Endothelial cell of umbilical vein (primary cell): ENCODE data around the gene SETBP1. TPM values are rescaled to one million over a fixed set of nuclear protein-coding genes. Genes with fewer than 3 reads are reported as not detected.

ENCODE experiments used
- BruUV-seq: library from RNA; stranded (reverse); fragments of 400-500 nt; replicated peaks from 2 replicates; lab custom pipeline; 2021; lab: Mats Ljungman, UMichigan
- CTCF ChIA-PET: fragments of 300-600, 350-600 bp; sonication (Branson Sonifier 250); formaldehyde crosslinking; loops from one replicate; lab custom pipeline; 2021; ENCODE audit warnings: antibody characterized with exemption, inconsistent platforms; lab: Charles Lee
- POLR2A ChIA-PET: fragments of 300-600, 350-600 bp; sonication (Branson Sonifier 250); formaldehyde crosslinking; loops from one replicate; lab custom pipeline; 2021; ENCODE audit warnings: antibody characterized with exemption, inconsistent platforms; lab: Charles Lee
- DNase-seq: peaks from one replicate; pipeline ENCODE4 v3.0.0-alpha.2; 2011; ENCODE audit warnings: low read depth, low spot score
- FAIRE-seq: peaks from 2 replicates; lab custom pipeline; 2011; peaks lifted over from hg19 to GRCh38; lab: Jason Lieb, UNC
- H2AFZ ChIP-seq: 2 replicates; pipeline ENCODE4 v1.6.0; 2012; ENCODE audit warnings: low read depth, low read length, control low read depth, inconsistent platforms
- H3K27ac ChIP-seq: 2 replicates; pipeline ENCODE4 v1.5.1; 2011; ENCODE audit warnings: low read depth, mild to moderate bottlenecking, control low read depth, low read length, moderate library complexity; ENCODE audit not compliant: insufficient read depth
- H3K27me3 ChIP-seq, 2 experiments: 2 replicates each; pipeline versions ENCODE4 v1.6.0 to v1.6.1; 2011; ENCODE audit warnings: low read length in 2 of 2, mixed read lengths in 1 of 2; ENCODE audit not compliant: control insufficient read depth in 2 of 2, insufficient read depth in 2 of 2
- H3K36me3 ChIP-seq, 2 experiments: 2 replicates in 1 of 2; 3 replicates in 1 of 2; pipeline ENCODE4 v1.5.1; 2011; ENCODE audit warnings: low read length in 2 of 2, mild to moderate bottlenecking in 1 of 2, moderate library complexity in 1 of 2; ENCODE audit not compliant: control insufficient read depth in 2 of 2, insufficient read depth in 2 of 2; ENCODE audit errors: extremely low read depth in 1 of 2
- H3K4me1 ChIP-seq: 3 replicates; pipeline ENCODE4 v1.5.1; 2011; ENCODE audit warnings: mild to moderate bottlenecking, low read length; ENCODE audit not compliant: control insufficient read depth, insufficient read depth; ENCODE audit errors: extremely low read depth
- H3K4me2 ChIP-seq: 2 replicates; pipeline ENCODE4 v1.6.1; 2011; ENCODE audit warnings: low read length, control low read depth, mixed read lengths; ENCODE audit not compliant: insufficient read depth
- H3K4me3 ChIP-seq, 3 experiments: fragments of 200-600 bp in 1 of 3; sonication (generic), shearing (Covaris generic) in 1 of 3; replicated peaks in 1 of 3; 2 replicates each; pipeline ENCODE4 v1.5.1; 2011 to 2016; ENCODE audit warnings: control low read depth in 3 of 3, low read length in 3 of 3, mild to moderate bottlenecking in 2 of 3, inconsistent platforms in 1 of 3, low read depth in 1 of 3, moderate library complexity in 1 of 3; ENCODE audit not compliant: insufficient read depth in 1 of 3
- H3K79me2 ChIP-seq: 2 replicates; pipeline ENCODE4 v1.6.0; 2012; ENCODE audit warnings: low read length, inconsistent platforms; ENCODE audit not compliant: control insufficient read depth, insufficient read depth
- H3K9ac ChIP-seq: replicated peaks from 2 replicates; pipeline ENCODE3; 2011; ENCODE audit warnings: low read length, control low read depth; ENCODE audit not compliant: insufficient read depth; ENCODE audit errors: extremely low read depth
- H3K9me1 ChIP-seq: replicated peaks from 3 replicates; pipeline ENCODE4 v1.6.0; 2011; ENCODE audit warnings: mild to moderate bottlenecking, low read length; ENCODE audit not compliant: control insufficient read depth, insufficient read depth; ENCODE audit errors: extremely low read depth
- H3K9me3 ChIP-seq: replicated peaks from 2 replicates; pipeline ENCODE4 v1.5.1; 2012; ENCODE audit warnings: low read length, inconsistent platforms; ENCODE audit not compliant: control insufficient read depth, insufficient read depth
- H4K20me1 ChIP-seq: replicated peaks from 2 replicates; pipeline ENCODE3; 2011; ENCODE audit warnings: mild to moderate bottlenecking, low read length; ENCODE audit not compliant: control insufficient read depth, insufficient read depth; ENCODE audit errors: extremely low read depth
- CTCF ChIP-seq, 2 donors: IDR thresholded peaks; 1 replicate in 1 of 2; 2 replicates in 1 of 2; pipeline ENCODE4 v1.5.1; 2011; ENCODE audit warnings: low read length in 2 of 2, mild to moderate bottlenecking in 2 of 2, moderate library complexity in 2 of 2, control low read depth in 1 of 2, inconsistent platforms in 1 of 2, low read depth in 1 of 2; ENCODE audit not compliant: insufficient read depth in 1 of 2; ENCODE audit errors: extremely low read depth in 1 of 2
- EZH2 ChIP-seq: IDR thresholded peaks from 2 replicates; pipeline ENCODE4 v1.6.1; 2012; ENCODE audit warnings: borderline replicate concordance, low read depth, mild to moderate bottlenecking, moderate library complexity, low read length, inconsistent platforms; ENCODE audit not compliant: severe bottlenecking
- GATA2 ChIP-seq: IDR thresholded peaks from 2 replicates; pipeline ENCODE4 v1.7.0; 2011; ENCODE audit warnings: low read depth, mild to moderate bottlenecking, moderate library complexity, mixed read lengths, low read length; ENCODE audit not compliant: insufficient read length, insufficient read depth
- JUN ChIP-seq: IDR thresholded peaks from 2 replicates; pipeline ENCODE4 v1.6.1; 2011; ENCODE audit warnings: borderline replicate concordance, low read depth; ENCODE audit not compliant: insufficient read length, insufficient read depth
- MAX ChIP-seq: IDR thresholded peaks from 2 replicates; pipeline ENCODE4 v1.6.1; 2011; ENCODE audit not compliant: insufficient read depth, insufficient read length
- POLR2AphosphoS5 ChIP-seq: IDR thresholded peaks from 2 replicates; pipeline ENCODE4 v1.6.1; 2012; ENCODE audit warnings: low read depth, mild to moderate bottlenecking, control low read depth, low read length, moderate library complexity; ENCODE audit not compliant: insufficient read depth
- dilution Hi-C: fragments of 300-500 bp; cut with MboI; formaldehyde crosslinking; loops from one replicate; pipeline ENCODE4 v1.15.0; 2019; ENCODE audit warnings: low sequenced_read_pairs; ENCODE audit not compliant: extremely low pct_ligation_motif_present
- intact Hi-C: fragments of 100-400 bp; cut with micrococcal nuclease; formaldehyde crosslinking; loops from one replicate; pipeline ENCODE4 v1.10.0; 2022
- polyA plus RNA-seq, 4 experiments: library from polyadenylated mRNA; depleted of rRNA in 3 of 4; stranded (reverse) in 3 of 4; unstranded in 1 of 4; fragments of >200 nt; gene quantifications; 2 replicates each; pipeline versions ENCODE4 v1.2.1 to v1.2.3, GENCODE V29; 2011 to 2012; ENCODE audit warnings: missing spikeins in 1 of 4
- total RNA-seq: library from RNA; stranded (reverse); gene quantifications from 2 replicates; pipeline ENCODE4 v1.2.3, GENCODE V29; 2021

The SETBP1 gene
- total and polyA plus RNA-seq, 2 donors (not counting 3 experiments of a cell fraction or from before 2014, with no cell fraction given), result 0.76 to 3.1 TPM

GRCh38 chr18:45106331-45106774 lies 425.7 kb downstream of the SETBP1 start:
- CTCF ChIA-PET, result no interaction called here
- POLR2A ChIA-PET, result no interaction called here
- H3K9me1 ChIP-seq, result no peaks in the 10 kb centered on the region
- no peaks in the 10 kb centered on the region for H4K20me1 ChIP-seq
- no peaks in the 10 kb centered on the region for H3K36me3 ChIP-seq
- BruUV-seq, result no TSS peak
- H3K4me3 ChIP-seq, result no peak overlapping the region
- H3K9me3 ChIP-seq, result no peaks in the 10 kb centered on the region
- no peak overlapping the region for H3K4me2 ChIP-seq
- H3K4me1 ChIP-seq, result no peaks in the 10 kb centered on the region
- no peaks in the 10 kb centered on the region for H3K27me3 ChIP-seq
- no peaks in the 10 kb centered on the region for H3K79me2 ChIP-seq
- FAIRE-seq, result no peak
- no peak overlapping the region for H2AFZ ChIP-seq
- intact Hi-C loops, result no loop called here
- dilution Hi-C loops, result no loop called here
- no peak for TF ChIP-seq POLR2AphosphoS5
- no peak for TF ChIP-seq GATA2
- no peak for TF ChIP-seq CTCF (IDR thresholded peaks at IDR 0.05; ENCODE audit: extremely low read depth in 1 of 2, insufficient read depth in 1 of 2, low read depth in 1 of 2, low read length in 2 of 2)
- no peak for TF ChIP-seq JUN
- no peak for TF ChIP-seq MAX
- TF ChIP-seq EZH2, result no peak
- no peak for DNase-seq
- no peak overlapping the region for H3K9ac ChIP-seq
- H3K27ac ChIP-seq, result no peak overlapping the region
